Mesenchymal stem cell (in vitro differentiated cells and primary cell): ENCODE data around the gene TMEM140.
"Not testable (repeated sequence)": the region's sequence is repeated elsewhere in the genome, so short reads cannot be mapped to it uniquely, and the experiment has no call there.

Source experiments
- DNase-seq: peaks from one replicate; pipeline ENCODE4 v3.0.0-alpha.2; 2013
- H2AFZ ChIP-seq: one replicate; pipeline ENCODE4 v1.6.1; 2013; ENCODE audit warnings: low read depth, mild to moderate bottlenecking, control low read depth, inconsistent platforms, low read length, moderate library complexity
- H2AK5ac ChIP-seq: 2 replicates; pipeline ENCODE4 v1.6.1; 2013; ENCODE audit warnings: low read length, moderate library complexity, mild to moderate bottlenecking, inconsistent platforms; ENCODE audit not compliant: severe bottlenecking
- H2BK120ac ChIP-seq: one replicate; pipeline ENCODE4 v1.6.1; 2013; ENCODE audit warnings: low read depth, mild to moderate bottlenecking, inconsistent platforms, low read length, moderate library complexity
- H2BK12ac ChIP-seq, 2 experiments: one replicate each; pipeline ENCODE4 v1.6.1; 2013; ENCODE audit warnings: inconsistent platforms in 2 of 2, low read length in 2 of 2, mild to moderate bottlenecking in 2 of 2, moderate library complexity in 2 of 2, control low read depth in 1 of 2
- H2BK15ac ChIP-seq: one replicate; pipeline ENCODE4 v1.6.1; 2013; ENCODE audit warnings: mild to moderate bottlenecking, low read depth, inconsistent platforms; ENCODE audit not compliant: poor library complexity, severe bottlenecking
- H2BK5ac ChIP-seq: 2 replicates; pipeline ENCODE4 v1.6.1; 2013; ENCODE audit warnings: low read depth, mild to moderate bottlenecking, low read length, control low read depth, inconsistent platforms; ENCODE audit not compliant: poor library complexity, severe bottlenecking
- H3K14ac ChIP-seq, 2 experiments: one replicate each; pipeline ENCODE4 v1.6.1; 2013; ENCODE audit warnings: inconsistent platforms in 2 of 2, low read length in 2 of 2, control low read depth in 1 of 2, mild to moderate bottlenecking in 1 of 2, moderate library complexity in 1 of 2
- H3K18ac ChIP-seq, 2 experiments: one replicate each; pipeline ENCODE4 v1.6.1; 2013; ENCODE audit warnings: inconsistent platforms in 2 of 2, low read length in 2 of 2, control low read depth in 1 of 2, low read depth in 1 of 2, mild to moderate bottlenecking in 1 of 2
- H3K23ac ChIP-seq, 2 experiments: one replicate each; pipeline ENCODE4 v1.6.1; 2013; ENCODE audit warnings: inconsistent platforms in 2 of 2, low read length in 2 of 2, mild to moderate bottlenecking in 2 of 2, moderate library complexity in 2 of 2, control low read depth in 1 of 2
- H3K27ac ChIP-seq: 2 replicates; pipeline ENCODE4 v1.5.1; 2013; ENCODE audit warnings: mild to moderate bottlenecking, moderate library complexity, low read length, control low read depth, inconsistent platforms; ENCODE audit not compliant: poor library complexity, severe bottlenecking
- H3K27me3 ChIP-seq, 2 experiments: 2 replicates each; pipeline versions ENCODE4 v1.6.1 to v1.7.0; 2013; ENCODE audit warnings: low read length in 2 of 2, mild to moderate bottlenecking in 2 of 2, moderate library complexity in 2 of 2, control low read depth in 1 of 2, inconsistent platforms in 1 of 2; ENCODE audit not compliant: control insufficient read depth in 1 of 2, insufficient read depth in 1 of 2
- H3K36me3 ChIP-seq, 2 experiments: 2 replicates each; pipeline versions ENCODE4 v1.6.1 to v1.7.0; 2013; ENCODE audit warnings: low read length in 2 of 2, control low read depth in 1 of 2, inconsistent platforms in 1 of 2, low read depth in 1 of 2, mild to moderate bottlenecking in 1 of 2; ENCODE audit not compliant: insufficient read depth in 2 of 2, control insufficient read depth in 1 of 2
- H3K4ac ChIP-seq, 2 experiments: one replicate each; pipeline ENCODE4 v1.6.1; 2013; ENCODE audit warnings: inconsistent platforms in 2 of 2, low read length in 2 of 2, mild to moderate bottlenecking in 2 of 2, moderate library complexity in 2 of 2, control low read depth in 1 of 2, low read depth in 1 of 2
- H3K4me1 ChIP-seq: 2 replicates; pipeline ENCODE4 v1.6.1; 2013; ENCODE audit warnings: low read depth, low read length, control low read depth; ENCODE audit not compliant: control insufficient read depth, insufficient read depth
- H3K4me2 ChIP-seq: 2 replicates; pipeline ENCODE4 v1.6.1; 2013; ENCODE audit warnings: low read length, mild to moderate bottlenecking, inconsistent platforms; ENCODE audit not compliant: poor library complexity, severe bottlenecking
- H3K4me3 ChIP-seq, 2 experiments: 2 replicates each; pipeline versions ENCODE4 v1.5.1 to v1.7.0; 2013; ENCODE audit warnings: low read length in 2 of 2, mild to moderate bottlenecking in 2 of 2, control low read depth in 1 of 2, low read depth in 1 of 2; ENCODE audit not compliant: insufficient read depth in 1 of 2
- H3K79me1 ChIP-seq: replicated peaks from 2 replicates; pipeline ENCODE4 v1.6.1; 2013; ENCODE audit warnings: mild to moderate bottlenecking, control low read depth, low read length, inconsistent platforms; ENCODE audit not compliant: poor library complexity, severe bottlenecking
- H3K9ac ChIP-seq: 2 replicates; pipeline ENCODE4 v1.7.0; 2013; ENCODE audit warnings: mild to moderate bottlenecking, low read length, moderate library complexity
- H3K9me3 ChIP-seq: 2 replicates; pipeline ENCODE4 v1.7.0; 2013; ENCODE audit warnings: mild to moderate bottlenecking, low read length; ENCODE audit not compliant: control insufficient read depth
- H4K8ac ChIP-seq: one replicate; pipeline ENCODE4 v1.6.1; 2013; ENCODE audit warnings: inconsistent platforms, mild to moderate bottlenecking, low read length, moderate library complexity
- H4K91ac ChIP-seq: one replicate; pipeline ENCODE4 v1.6.1; 2013; ENCODE audit warnings: mild to moderate bottlenecking, low read length, inconsistent platforms
- WGBS: methylation state at CpG from one replicate; pipeline ENCODE4 v1.1.7; 2013; ENCODE audit warnings: mixed read lengths; 5-methylcytosine and 5-hydroxymethylcytosine counted together

TMEM140 gene

GRCh38 chr7:135117096-135117495 is 30.8 kb upstream of the TMEM140 start:
- Histone ChIP-seq H3K23ac (no peak overlapping the region), H2BK5ac (no peak overlapping the region), H2BK15ac (no peak overlapping the region), H2BK12ac (no peak overlapping the region), H3K18ac (no peak overlapping the region), H3K9ac (no peak overlapping the region), H3K27ac (no peak overlapping the region), H3K4me3 (no peak overlapping the region), H2AK5ac (no peak overlapping the region), H3K79me1 (no peaks in the 10 kb centered on the region), H4K8ac (no peak overlapping the region), H2AFZ (no peak overlapping the region), H4K91ac (no peak overlapping the region), H3K27me3 (no peaks in the 10 kb centered on the region), H3K4ac (no peak overlapping the region), H3K9me3 (peaks cover 11% of the 10 kb centered on the region), H3K36me3 (no peaks in the 10 kb centered on the region), H2BK120ac (no peak overlapping the region), H3K4me2 (no peak overlapping the region), H3K4me1 (no peaks in the 10 kb centered on the region), H3K14ac (no peak overlapping the region)
- WGBS, result 73% methylated on average over 1 of the region's 1 CpG
- DNase-seq, result no peak

GRCh38 chr7:135121868-135122267 is 26.0 kb upstream of the TMEM140 start:
- H2BK12ac ChIP-seq, result no peak overlapping the region
- H3K14ac ChIP-seq, result no peak overlapping the region
- no peak overlapping the region for H3K18ac ChIP-seq
- H3K23ac ChIP-seq, result no peak overlapping the region
- H3K4me3 ChIP-seq, result no peak overlapping the region
- H3K4me2 ChIP-seq, result no peak overlapping the region
- H3K27ac ChIP-seq, result no peak overlapping the region
- H2BK15ac ChIP-seq, result no peak overlapping the region
- H4K8ac ChIP-seq, result no peak overlapping the region
- no peaks in the 10 kb centered on the region for H3K36me3 ChIP-seq
- H3K9ac ChIP-seq, result no peak overlapping the region
- no peaks in the 10 kb centered on the region for H3K79me1 ChIP-seq
- 75% methylated on average over 6 of the region's 6 CpGs for WGBS
- no peak overlapping the region for H3K4ac ChIP-seq
- no peak overlapping the region for H2AFZ ChIP-seq
- no peak for DNase-seq
- H3K27me3 ChIP-seq, result no peaks in the 10 kb centered on the region
- H3K9me3 ChIP-seq, result peaks cover 11% of the 10 kb centered on the region
- no peak overlapping the region for H2AK5ac ChIP-seq
- no peak overlapping the region for H2BK120ac ChIP-seq
- no peak overlapping the region for H2BK5ac ChIP-seq
- H3K4me1 ChIP-seq, result no peaks in the 10 kb centered on the region
- no peak overlapping the region for H4K91ac ChIP-seq

- not testable (repeated sequence) for H3K23ac ChIP-seq, H2BK5ac ChIP-seq, H3K14ac ChIP-seq, H3K36me3 ChIP-seq, H3K9ac ChIP-seq, H3K79me1 ChIP-seq, H3K9me3 ChIP-seq, H3K18ac ChIP-seq, H2BK12ac ChIP-seq, H3K27ac ChIP-seq, H3K4me1 ChIP-seq, H4K8ac ChIP-seq, H2AK5ac ChIP-seq, H3K4ac ChIP-seq, H3K4me3 ChIP-seq, H2AFZ ChIP-seq, H4K91ac ChIP-seq, H2BK120ac ChIP-seq, DNase-seq, H3K27me3 ChIP-seq, H3K4me2 ChIP-seq, H2BK15ac ChIP-seq
- WGBS, result 81% methylated on average over 2 of the region's 3 CpGs
Measured at GRCh38 chr7:135124631-135125030, 23.2 kb upstream of the TMEM140 start.

- no peak overlapping the region for H2BK5ac ChIP-seq
- no peaks in the 10 kb centered on the region for H3K4me1 ChIP-seq
- H2AFZ ChIP-seq, result no peak overlapping the region
- H3K79me1 ChIP-seq, result no peaks in the 10 kb centered on the region
- H2BK120ac ChIP-seq, result no peak overlapping the region
- H2AK5ac ChIP-seq, result no peak overlapping the region
- no peak overlapping the region for H4K8ac ChIP-seq
- no peak for DNase-seq
- no peak overlapping the region for H3K9ac ChIP-seq
- H3K36me3 ChIP-seq, result no peaks in the 10 kb centered on the region
- H2BK12ac ChIP-seq, result no peak overlapping the region
- H3K9me3 ChIP-seq, result peaks cover 9% of the 10 kb centered on the region
- H3K23ac ChIP-seq, result no peak overlapping the region
- no peak overlapping the region for H3K4me3 ChIP-seq
- WGBS, result 86% methylated on average over 1 of the region's 1 CpG
- H4K91ac ChIP-seq, result no peak overlapping the region
- no peak overlapping the region for H3K18ac ChIP-seq
- no peaks in the 10 kb centered on the region for H3K27me3 ChIP-seq
- no peak overlapping the region for H3K14ac ChIP-seq
- no peak overlapping the region for H3K4me2 ChIP-seq
- no peak overlapping the region for H2BK15ac ChIP-seq
- H3K27ac ChIP-seq, result no peak overlapping the region
- H3K4ac ChIP-seq, result no peak overlapping the region
Measured at GRCh38 chr7:135128931-135129330, 18.9 kb upstream of the TMEM140 start.
